ENCODE data around the gene HOXD9. TPM values are rescaled to one million over a fixed set of nuclear protein-coding genes. Genes with fewer than 3 reads are reported as not detected.

Gene HOXD9
- total RNA-seq, 1 experiment from 2014 or later = not detected

- H3K36me3 ChIP-seq (ENCODE audit: low read depth) = no peaks in the 10 kb centered on the region
- BruUV-seq (replicated peaks) = no TSS peak
- H3K9me2 ChIP-seq (ENCODE audit: insufficient read depth) = no peaks in the 10 kb centered on the region
- H3F3A ChIP-seq (ENCODE audit: insufficient read depth, low read depth) = no peaks in the 10 kb centered on the region
- H3K9me3 ChIP-seq (ENCODE audit: insufficient read depth, low read depth) = no peaks in the 10 kb centered on the region
- no peaks in the 10 kb centered on the region for H3K4me1 ChIP-seq (replicated peaks; ENCODE audit: insufficient read depth)
- H2AFZ ChIP-seq = no peak overlapping the region
- no peak overlapping the region for H3K4me3 ChIP-seq
- H3K4me2 ChIP-seq = no peak overlapping the region
- no peak overlapping the region for H3K27ac ChIP-seq
- no peaks in the 10 kb centered on the region for H3K79me2 ChIP-seq (ENCODE audit: low read depth)
- no peak for DNase-seq
- no peaks in the 10 kb centered on the region for H4K20me1 ChIP-seq (ENCODE audit: insufficient read depth)
- intact Hi-C loops (cut with micrococcal nuclease; ENCODE audit: unreplicated experiment) = no loop called here
- ChIA-PET POLR2A (ENCODE audit: unreplicated experiment) (no interaction called here), CTCF (no interaction called here)
- TF ChIP-seq, protein P1, sequence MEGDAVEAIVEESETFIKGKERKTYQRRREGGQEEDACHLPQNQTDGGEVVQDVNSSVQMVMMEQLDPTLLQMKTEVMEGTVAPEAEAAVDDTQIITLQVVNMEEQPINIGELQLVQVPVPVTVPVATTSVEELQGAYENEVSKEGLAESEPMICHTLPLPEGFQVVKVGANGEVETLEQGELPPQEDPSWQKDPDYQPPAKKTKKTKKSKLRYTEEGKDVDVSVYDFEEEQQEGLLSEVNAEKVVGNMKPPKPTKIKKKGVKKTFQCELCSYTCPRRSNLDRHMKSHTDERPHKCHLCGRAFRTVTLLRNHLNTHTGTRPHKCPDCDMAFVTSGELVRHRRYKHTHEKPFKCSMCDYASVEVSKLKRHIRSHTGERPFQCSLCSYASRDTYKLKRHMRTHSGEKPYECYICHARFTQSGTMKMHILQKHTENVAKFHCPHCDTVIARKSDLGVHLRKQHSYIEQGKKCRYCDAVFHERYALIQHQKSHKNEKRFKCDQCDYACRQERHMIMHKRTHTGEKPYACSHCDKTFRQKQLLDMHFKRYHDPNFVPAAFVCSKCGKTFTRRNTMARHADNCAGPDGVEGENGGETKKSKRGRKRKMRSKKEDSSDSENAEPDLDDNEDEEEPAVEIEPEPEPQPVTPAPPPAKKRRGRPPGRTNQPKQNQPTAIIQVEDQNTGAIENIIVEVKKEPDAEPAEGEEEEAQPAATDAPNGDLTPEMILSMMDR (conservative IDR thresholded peaks at IDR 0.05) = no peak
- TF ChIP-seq EZH2 (IDR thresholded peaks at IDR 0.05; ENCODE audit: low read depth) = no peak
- H3K27me3 ChIP-seq (ENCODE audit: insufficient read depth, low read depth) = peaks cover 90% of the 10 kb centered on the region
Observed at GRCh38 chr2:176156301-176156806, 33.8 kb downstream of the HOXD9 start.

- Histone ChIP-seq H3K4me3 (no peak within 1 kb of the TSS), H3K79me2 (ENCODE audit: low read depth) (no peaks in the 10 kb centered on the region), H3K9me3 (ENCODE audit: insufficient read depth, low read depth) (no peaks in the 10 kb centered on the region), H3K9me2 (ENCODE audit: insufficient read depth) (no peaks in the 10 kb centered on the region), H3K4me1 (replicated peaks; ENCODE audit: insufficient read depth) (no peaks in the 10 kb centered on the region), H2AFZ (no peak within 1 kb of the TSS), H3K4me2 (no peak within 1 kb of the TSS), H3K27ac (no peak within 1 kb of the TSS), H3K36me3 (ENCODE audit: low read depth) (no peaks in the 10 kb centered on the region), H4K20me1 (ENCODE audit: insufficient read depth) (no peaks in the 10 kb centered on the region), H3K27me3 (ENCODE audit: insufficient read depth, low read depth) (peaks cover 90% of the 10 kb centered on the region), H3F3A (ENCODE audit: insufficient read depth, low read depth) (no peaks in the 10 kb centered on the region)
- CTCF ChIA-PET = no interaction called here
- intact Hi-C loops (cut with micrococcal nuclease; ENCODE audit: unreplicated experiment) = no loop called here
- TF ChIP-seq, protein P1 (conservative IDR thresholded peaks at IDR 0.05) = no peak
- TF ChIP-seq EZH2 (IDR thresholded peaks at IDR 0.05; ENCODE audit: low read depth) = no peak
- no peak for DNase-seq
- POLR2A ChIA-PET (ENCODE audit: unreplicated experiment) = no interaction called here
- no TSS peak for BruUV-seq (replicated peaks)
Observed at GRCh38 chr2:176156807-176157498, 34.4 kb downstream of the HOXD9 start, which contains the start of gene HOXD3. Gene HOXD3, plus strand, starts transcription at chr2:176157307. Its CDS starts 11,808 bp downstream, at chr2:176169115.

DNA sequence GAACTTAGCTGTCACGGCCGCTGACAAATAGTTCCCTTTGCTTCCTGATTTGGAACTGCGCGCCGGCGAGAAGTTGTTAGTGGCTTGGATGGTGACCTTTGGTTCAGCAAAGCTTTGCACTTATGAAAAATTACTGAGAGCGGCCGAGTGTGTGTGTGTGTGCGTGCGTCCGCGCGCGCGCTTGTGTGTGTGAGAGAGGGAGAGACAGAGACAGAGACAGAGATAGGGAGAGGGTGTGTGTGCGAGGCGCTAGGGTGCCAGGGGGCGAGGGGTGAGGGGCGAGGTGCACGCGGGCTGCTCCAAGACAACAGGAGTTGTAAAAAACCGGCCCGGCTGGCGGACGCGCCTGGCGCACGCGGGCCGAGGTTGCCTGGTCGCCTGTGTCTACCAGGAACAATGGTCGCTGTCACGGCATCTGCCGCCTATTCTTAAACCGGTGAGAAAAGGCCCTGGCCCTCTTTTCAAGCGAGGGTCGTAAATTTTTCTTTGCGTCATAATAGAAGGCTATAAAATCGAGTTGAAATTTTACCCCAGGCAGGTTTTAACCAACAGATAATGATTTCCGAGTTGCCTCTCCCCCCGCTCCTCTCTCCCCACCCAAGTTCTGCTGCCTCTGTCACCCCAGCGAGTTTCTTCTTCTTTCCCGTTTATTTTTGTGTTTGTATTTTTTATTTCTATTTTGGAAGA, 35.1 kb downstream of the HOXD9 start:
- intact Hi-C loops (cut with micrococcal nuclease; ENCODE audit: unreplicated experiment) = no loop called here

More for the DNA sequence above, 35.1 kb downstream of the HOXD9 start:
- Histone ChIP-seq H3K4me2 (no peak overlapping the region), H3K9me3 (ENCODE audit: insufficient read depth, low read depth) (no peaks in the 10 kb centered on the region), H3K79me2 (ENCODE audit: low read depth) (no peaks in the 10 kb centered on the region), H3K27me3 (ENCODE audit: insufficient read depth, low read depth) (peaks cover 92% of the 10 kb centered on the region), H3K4me3 (no peak overlapping the region), H3K36me3 (ENCODE audit: low read depth) (no peaks in the 10 kb centered on the region), H3K4me1 (replicated peaks; ENCODE audit: insufficient read depth) (no peaks in the 10 kb centered on the region), H3F3A (ENCODE audit: insufficient read depth, low read depth) (no peaks in the 10 kb centered on the region), H3K27ac (no peak overlapping the region), H2AFZ (no peak overlapping the region), H4K20me1 (ENCODE audit: insufficient read depth) (no peaks in the 10 kb centered on the region), H3K9me2 (ENCODE audit: insufficient read depth) (no peaks in the 10 kb centered on the region)
- TF ChIP-seq, protein P1 (conservative IDR thresholded peaks at IDR 0.05) = no peak
- TF ChIP-seq EZH2 (IDR thresholded peaks at IDR 0.05; ENCODE audit: low read depth) = no peak
- POLR2A ChIA-PET (ENCODE audit: unreplicated experiment) = no interaction called here
- BruUV-seq (replicated peaks) = no TSS peak
- CTCF ChIA-PET = no interaction called here
- no peak for DNase-seq

Data from PC-9 (cell line).